Measurements from ENCODE around the gene HTRA1. TPM values are rescaled to one million over a fixed set of nuclear protein-coding genes. Genes with fewer than 3 reads are reported as not detected.

Gene HTRA1
- total RNA-seq, 1 experiment from 2014 or later: 157 TPM

- peaks cover 74% of the 10 kb centered on the region for H3K36me3 Mint-ChIP-seq (ENCODE audit: insufficient read depth, unreplicated experiment)
- H3K27ac Mint-ChIP-seq (ENCODE audit: low read depth, unreplicated experiment): no peak overlapping the region
- intact Hi-C loops (cut with micrococcal nuclease): no loop called here
- POLR2A ChIA-PET: interaction anchor here (0.6 to 1.9 kb wide), 7 partner anchors 10 to 351 kb away, joined by 3 to 13 read pairs (median 4); partner anchors contain the start of gene HTRA1
- CTCF ChIA-PET: interaction anchor here (1.5 kb wide), 1 partner anchor 9 kb away, joined by 3 read pairs; no protein-coding TSS in a partner anchor
- BruUV-seq (replicated peaks): no TSS peak
- H3K9me3 Mint-ChIP-seq (ENCODE audit: unreplicated experiment): no peaks in the 10 kb centered on the region
- H3K4me1 Mint-ChIP-seq (ENCODE audit: insufficient read depth, unreplicated experiment): peaks cover 40% of the 10 kb centered on the region
- DNase-seq (ENCODE audit: unreplicated experiment): no peak
- H3K27me3 Mint-ChIP-seq (ENCODE audit: insufficient read depth, unreplicated experiment): no peaks in the 10 kb centered on the region
- H3K4me3 Mint-ChIP-seq (ENCODE audit: unreplicated experiment): no peak overlapping the region
- TF ChIP-seq, protein P1, sequence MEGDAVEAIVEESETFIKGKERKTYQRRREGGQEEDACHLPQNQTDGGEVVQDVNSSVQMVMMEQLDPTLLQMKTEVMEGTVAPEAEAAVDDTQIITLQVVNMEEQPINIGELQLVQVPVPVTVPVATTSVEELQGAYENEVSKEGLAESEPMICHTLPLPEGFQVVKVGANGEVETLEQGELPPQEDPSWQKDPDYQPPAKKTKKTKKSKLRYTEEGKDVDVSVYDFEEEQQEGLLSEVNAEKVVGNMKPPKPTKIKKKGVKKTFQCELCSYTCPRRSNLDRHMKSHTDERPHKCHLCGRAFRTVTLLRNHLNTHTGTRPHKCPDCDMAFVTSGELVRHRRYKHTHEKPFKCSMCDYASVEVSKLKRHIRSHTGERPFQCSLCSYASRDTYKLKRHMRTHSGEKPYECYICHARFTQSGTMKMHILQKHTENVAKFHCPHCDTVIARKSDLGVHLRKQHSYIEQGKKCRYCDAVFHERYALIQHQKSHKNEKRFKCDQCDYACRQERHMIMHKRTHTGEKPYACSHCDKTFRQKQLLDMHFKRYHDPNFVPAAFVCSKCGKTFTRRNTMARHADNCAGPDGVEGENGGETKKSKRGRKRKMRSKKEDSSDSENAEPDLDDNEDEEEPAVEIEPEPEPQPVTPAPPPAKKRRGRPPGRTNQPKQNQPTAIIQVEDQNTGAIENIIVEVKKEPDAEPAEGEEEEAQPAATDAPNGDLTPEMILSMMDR (IDR thresholded peaks at IDR 0.05; ENCODE audit: unreplicated experiment): no peak
Observed at GRCh38 chr10:122500194-122500593, 38.8 kb downstream of the HTRA1 start.

GRCh38 chr10:122500726-122501125 is 39.4 kb downstream of the HTRA1 start:
- ChIA-PET CTCF (no interaction called here), POLR2A (interaction anchor here (0.6 to 1.9 kb wide), 4 partner anchors 13 to 351 kb away, joined by 3 to 5 read pairs (median 4); no protein-coding TSS in a partner anchor)
- DNase-seq (ENCODE audit: unreplicated experiment): no peak
- Mint-ChIP-seq H3K9me3 (ENCODE audit: unreplicated experiment) (no peaks in the 10 kb centered on the region), H3K27me3 (ENCODE audit: insufficient read depth, unreplicated experiment) (no peaks in the 10 kb centered on the region), H3K4me3 (ENCODE audit: unreplicated experiment) (no peak overlapping the region), H3K27ac (ENCODE audit: low read depth, unreplicated experiment) (no peak overlapping the region), H3K4me1 (ENCODE audit: insufficient read depth, unreplicated experiment) (peaks cover 38% of the 10 kb centered on the region), H3K36me3 (ENCODE audit: insufficient read depth, unreplicated experiment) (peaks cover 74% of the 10 kb centered on the region)
- TF ChIP-seq, protein P1 (IDR thresholded peaks at IDR 0.05; ENCODE audit: unreplicated experiment): no peak
- no TSS peak for BruUV-seq (replicated peaks)
- intact Hi-C loops (cut with micrococcal nuclease): no loop called here

DNA sequence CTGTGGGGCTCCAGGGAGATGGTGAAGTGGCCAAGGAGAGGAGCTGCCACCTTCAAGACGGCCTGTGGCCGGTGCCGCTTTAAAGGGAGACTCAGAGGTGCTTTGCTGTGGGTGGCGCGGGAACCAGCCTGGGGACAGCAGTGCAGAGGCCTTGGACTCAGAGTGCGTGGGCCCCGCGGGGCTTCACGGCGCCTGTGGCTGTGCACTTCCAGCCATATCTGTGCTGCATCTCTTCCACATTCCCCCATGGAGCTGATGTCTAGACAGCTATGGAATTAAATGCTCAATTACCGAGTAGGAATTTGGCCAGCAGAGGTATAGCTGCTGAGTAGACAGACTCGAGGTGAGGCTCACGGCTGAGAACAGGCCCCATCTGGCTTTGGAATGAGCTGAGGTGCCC is 41.7 kb downstream of the HTRA1 start:
- H3K4me1 Mint-ChIP-seq (ENCODE audit: insufficient read depth, unreplicated experiment): peaks cover 28% of the 10 kb centered on the region
- H3K9me3 Mint-ChIP-seq (ENCODE audit: unreplicated experiment): no peaks in the 10 kb centered on the region
- H3K4me3 Mint-ChIP-seq (ENCODE audit: unreplicated experiment): no peak overlapping the region
- TF ChIP-seq, protein P1 (IDR thresholded peaks at IDR 0.05; ENCODE audit: unreplicated experiment): no peak
- no TSS peak for BruUV-seq (replicated peaks)
- ChIA-PET CTCF (interaction anchor here (0.5 to 2.9 kb wide), 5 partner anchors 9 to 428 kb away, joined by 3 to 13 read pairs (median 5); partner anchors contain the start of gene ARMS2), POLR2A (interaction anchor here (0.7 to 3.0 kb wide), 5 partner anchors 11 to 449 kb away, joined by 3 to 18 read pairs (median 4); no protein-coding TSS in a partner anchor)
- intact Hi-C loops (cut with micrococcal nuclease): no loop called here
- peaks cover 80% of the 10 kb centered on the region for H3K36me3 Mint-ChIP-seq (ENCODE audit: insufficient read depth, unreplicated experiment)
- H3K27me3 Mint-ChIP-seq (ENCODE audit: insufficient read depth, unreplicated experiment): no peaks in the 10 kb centered on the region
- no peak for DNase-seq (ENCODE audit: unreplicated experiment)
- H3K27ac Mint-ChIP-seq (ENCODE audit: low read depth, unreplicated experiment): no peak overlapping the region

GRCh38 chr10:122503886-122504609 is 42.7 kb downstream of the HTRA1 start:
- H3K4me3 Mint-ChIP-seq (ENCODE audit: unreplicated experiment): peak overlapping the region; percentile 16
- intact Hi-C loops (cut with micrococcal nuclease): loop anchor here (2.0 kb wide), 1 partner anchor 35 kb away; no protein-coding TSS in a partner anchor
- BruUV-seq (replicated peaks): no TSS peak
- no peak for DNase-seq (ENCODE audit: unreplicated experiment)
- no peak overlapping the region for H3K27ac Mint-ChIP-seq (ENCODE audit: low read depth, unreplicated experiment)
- H3K27me3 Mint-ChIP-seq (ENCODE audit: insufficient read depth, unreplicated experiment): no peaks in the 10 kb centered on the region
- TF ChIP-seq, protein P1 (IDR thresholded peaks at IDR 0.05; ENCODE audit: unreplicated experiment): no peak
- POLR2A ChIA-PET: interaction anchor here (0.6 to 3.6 kb wide), 9 partner anchors 9 to 54 kb away, joined by 3 to 49 read pairs (median 5); no protein-coding TSS in a partner anchor
- CTCF ChIA-PET: interaction anchor here (0.5 to 2.9 kb wide), 5 partner anchors 10 to 524 kb away, joined by 3 to 13 read pairs (median 4); partner anchors contain the start of gene ARMS2
- H3K36me3 Mint-ChIP-seq (ENCODE audit: insufficient read depth, unreplicated experiment): peaks cover 82% of the 10 kb centered on the region
- H3K4me1 Mint-ChIP-seq (ENCODE audit: insufficient read depth, unreplicated experiment): peaks cover 24% of the 10 kb centered on the region
- no peaks in the 10 kb centered on the region for H3K9me3 Mint-ChIP-seq (ENCODE audit: unreplicated experiment)
